ENCODE results near the gene NUP160.
"Not testable (repeated sequence)": the region's sequence is repeated elsewhere in the genome, so short reads cannot be mapped to it uniquely, and the experiment has no call there.

Gene NUP160

GRCh38 chr11:47847892-47848699 is at the start of gene NUP160:
NUP160 (minus strand) TSS chr11:47848350; CDS start chr11:47848318, 32 bp downstream.
- FAIRE-seq, result no peak

- no peak for FAIRE-seq
These were observed 48.0 kb upstream of the NUP160 start for GRCh38 chr11:47896199-47896598.

- FAIRE-seq, result no peak
These were observed 46.9 kb upstream of the NUP160 start for GRCh38 chr11:47895035-47895434.

- FAIRE-seq, result not testable (repeated sequence)
These were observed 44.6 kb upstream of the NUP160 start for GRCh38 chr11:47892546-47893276.

- FAIRE-seq, result no peak
These were observed 43.7 kb upstream of the NUP160 start for GRCh38 chr11:47891886-47892285.

- no peak for FAIRE-seq
These were observed 41.7 kb upstream of the NUP160 start for GRCh38 chr11:47889714-47890441.

- no peak for FAIRE-seq
These were observed 39.9 kb upstream of the NUP160 start for GRCh38 chr11:47887910-47888569.

- no peak for FAIRE-seq
These were observed 37.9 kb upstream of the NUP160 start for GRCh38 chr11:47886096-47886495.

- FAIRE-seq, result not testable (repeated sequence)
These were observed 34.3 kb upstream of the NUP160 start for GRCh38 chr11:47882437-47882836.

GRCh38 chr11:47881145-47881544 is 33.0 kb upstream of the NUP160 start:
- no peak for FAIRE-seq

- FAIRE-seq, result no peak
These were observed 31.4 kb upstream of the NUP160 start for GRCh38 chr11:47879259-47880158.

- not testable (repeated sequence) for FAIRE-seq
These were observed 27.7 kb upstream of the NUP160 start for GRCh38 chr11:47875858-47876257.

GRCh38 chr11:47870404-47870803 is 22.3 kb upstream of the NUP160 start:
- FAIRE-seq, result no peak

GRCh38 chr11:47869544-47870393 is 21.6 kb upstream of the NUP160 start:
- no peak for FAIRE-seq

GRCh38 chr11:47867823-47868222 is 19.7 kb upstream of the NUP160 start:
- no peak for FAIRE-seq

- not testable (repeated sequence) for FAIRE-seq
These were observed 18.7 kb upstream of the NUP160 start for GRCh38 chr11:47866892-47867291.

- no peak for FAIRE-seq
These were observed 16.8 kb upstream of the NUP160 start for GRCh38 chr11:47864901-47865300.

GRCh38 chr11:47863898-47864430 is 15.8 kb upstream of the NUP160 start:
- FAIRE-seq, result no peak

GRCh38 chr11:47863189-47863897 is 15.2 kb upstream of the NUP160 start:
- no peak for FAIRE-seq

- no peak for FAIRE-seq
These were observed 13.6 kb upstream of the NUP160 start for GRCh38 chr11:47861728-47862127.
